H1 (cell line): Measurements from ENCODE around the gene GULP1. TPM values are rescaled to one million over a fixed set of nuclear protein-coding genes. Genes with fewer than 3 reads are reported as not detected.

ENCODE experiments used
- CTCF ChIA-PET: fragments of 300-600 bp; sonication (Branson Sonifier 250); formaldehyde crosslinking; loops from one replicate; lab custom pipeline; 2021; ENCODE audit not compliant: partially characterized antibody; lab: Charles Lee
- POLR2A ChIA-PET: fragments of 300-600 bp; sonication (Branson Sonifier 250); formaldehyde crosslinking; loops from one replicate; lab custom pipeline; 2021; ENCODE audit warnings: inconsistent platforms; ENCODE audit not compliant: partially characterized antibody; lab: Charles Lee
- DNase-seq, 2 experiments: peaks; one replicate each; pipeline versions ENCODE4 v3.0.0 to v3.0.0-alpha.2; 2010 to 2022; ENCODE audit warnings: low spot score in 2 of 2, low read depth in 1 of 2, mixed read lengths in 1 of 2
- FAIRE-seq: peaks from 2 replicates; lab custom pipeline; 2011; peaks lifted over from hg19 to GRCh38; lab: Jason Lieb, UNC
- H2AFZ ChIP-seq: 2 replicates; pipeline ENCODE4 v1.8.1; 2012; ENCODE audit warnings: low read length, inconsistent platforms
- H2AK5ac ChIP-seq: 2 replicates; pipeline ENCODE4 v1.6.1; 2013; ENCODE audit warnings: low read depth, low read length
- H2BK120ac ChIP-seq: replicated peaks from 2 replicates; pipeline ENCODE3; 2013; ENCODE audit warnings: low read depth, low read length, inconsistent platforms
- H2BK12ac ChIP-seq: 2 replicates; pipeline ENCODE4 v1.6.1; 2013; ENCODE audit warnings: low read depth, low read length
- H2BK15ac ChIP-seq: 2 replicates; pipeline ENCODE4 v1.6.1; 2013; ENCODE audit warnings: low read length
- H2BK20ac ChIP-seq: 2 replicates; pipeline ENCODE4 v1.6.1; 2013; ENCODE audit warnings: low read length
- H2BK5ac ChIP-seq: 2 replicates; pipeline ENCODE4 v1.6.1; 2013; ENCODE audit warnings: low read depth, low read length
- H3K14ac ChIP-seq: 2 replicates; pipeline ENCODE4 v1.6.1; 2013; ENCODE audit warnings: inconsistent platforms; ENCODE audit not compliant: insufficient read length
- H3K18ac ChIP-seq: 2 replicates; pipeline ENCODE4 v1.6.1; 2013; ENCODE audit warnings: low read length; ENCODE audit errors: extremely low read depth
- H3K23ac ChIP-seq: 2 replicates; pipeline ENCODE4 v1.6.1; 2013; ENCODE audit warnings: inconsistent platforms; ENCODE audit not compliant: insufficient read length
- H3K23me2 ChIP-seq: 2 replicates; pipeline ENCODE4 v1.6.1; 2013; ENCODE audit warnings: low read depth, low read length
- H3K27ac ChIP-seq: 2 replicates; pipeline ENCODE4 v1.6.1; 2011; ENCODE audit warnings: low read depth, low read length, inconsistent platforms
- H3K27me3 ChIP-seq, 4 experiments: replicated peaks in 1 of 4; 1 replicate in 1 of 4; 2 replicates in 3 of 4; pipeline versions ENCODE4 v1.6.1 to v1.8.1; 2011 to 2013; ENCODE audit warnings: low read length in 3 of 4, mild to moderate bottlenecking in 3 of 4, inconsistent platforms in 2 of 4, mixed read lengths in 2 of 4, moderate library complexity in 1 of 4; ENCODE audit not compliant: control insufficient read depth in 3 of 4, insufficient read depth in 3 of 4; ENCODE audit errors: extremely low read depth in 1 of 4
- H3K36me3 ChIP-seq, 4 experiments: 2 replicates each; pipeline versions ENCODE4 v1.6.1 to v1.8.1; 2011 to 2013; ENCODE audit warnings: mild to moderate bottlenecking in 4 of 4, low read length in 3 of 4, moderate library complexity in 2 of 4, control low read depth in 1 of 4, inconsistent platforms in 1 of 4; ENCODE audit not compliant: insufficient read depth in 4 of 4, control insufficient read depth in 2 of 4
- H3K4ac ChIP-seq: replicated peaks from 2 replicates; pipeline ENCODE3; 2013; ENCODE audit warnings: low read length, low read depth, mixed read lengths, inconsistent platforms; ENCODE audit not compliant: insufficient read length
- H3K4me1 ChIP-seq, 4 experiments: replicated peaks in 1 of 4; 1 replicate in 1 of 4; 2 replicates in 3 of 4; pipeline versions ENCODE4 v1.6.1 to v1.8.1; 2011 to 2013; ENCODE audit warnings: low read length in 3 of 4, inconsistent platforms in 2 of 4, mixed read lengths in 1 of 4; ENCODE audit not compliant: insufficient read depth in 4 of 4, control insufficient read depth in 3 of 4
- H3K4me2 ChIP-seq, 2 experiments: 2 replicates each; pipeline versions ENCODE4 v1.6.1 to v1.8.1; 2011 to 2013; ENCODE audit warnings: low read depth in 2 of 2, low read length in 2 of 2, control low read depth in 1 of 2, inconsistent platforms in 1 of 2, mild to moderate bottlenecking in 1 of 2; ENCODE audit not compliant: insufficient read depth in 1 of 2
- H3K4me3 ChIP-seq, 4 experiments: fragments of 200-600, 300-600 bp in 1 of 4; sonication (generic), shearing (Covaris generic), sonication (Bioruptor Twin) in 1 of 4; 2 replicates each; pipeline versions ENCODE4 v1.5.1 to v1.8.1; 2011 to 2016; ENCODE audit warnings: low read length in 4 of 4, low read depth in 3 of 4, control low read depth in 2 of 4, inconsistent platforms in 2 of 4, mild to moderate bottlenecking in 2 of 4, mixed read lengths in 1 of 4, moderate library complexity in 1 of 4; ENCODE audit not compliant: insufficient read depth in 2 of 4; ENCODE audit errors: extremely low read depth in 1 of 4
- H3K56ac ChIP-seq: replicated peaks from 2 replicates; pipeline ENCODE3; 2013; ENCODE audit warnings: low read depth, mild to moderate bottlenecking, mixed read lengths, low read length, inconsistent platforms; ENCODE audit not compliant: insufficient read length
- H3K79me1 ChIP-seq: 2 replicates; pipeline ENCODE4 v1.6.1; 2013; ENCODE audit warnings: low read depth, low read length, control low read depth
- H3K79me2 ChIP-seq, 2 experiments: 2 replicates each; pipeline versions ENCODE4 v1.6.1 to v1.8.1; 2012 to 2013; ENCODE audit warnings: low read length in 2 of 2, mild to moderate bottlenecking in 2 of 2, inconsistent platforms in 1 of 2; ENCODE audit not compliant: insufficient read depth in 2 of 2, control insufficient read depth in 1 of 2
- H3K9ac ChIP-seq, 4 experiments: replicated peaks in 1 of 4; 1 replicate in 1 of 4; 2 replicates in 3 of 4; pipeline versions ENCODE4 v1.6.1 to v1.8.1; 2011 to 2013; ENCODE audit warnings: low read depth in 3 of 4, low read length in 3 of 4, control low read depth in 2 of 4, mild to moderate bottlenecking in 2 of 4, moderate library complexity in 2 of 4, inconsistent platforms in 1 of 4; ENCODE audit errors: extremely low read depth in 1 of 4
- H3K9me3 ChIP-seq, 2 experiments: 2 replicates each; pipeline versions ENCODE4 v1.6.1 to v1.8.1; 2012 to 2013; ENCODE audit warnings: mild to moderate bottlenecking in 2 of 2, moderate library complexity in 2 of 2, control low read depth in 1 of 2, inconsistent platforms in 1 of 2, low read depth in 1 of 2, low read length in 1 of 2, mixed read lengths in 1 of 2; ENCODE audit not compliant: insufficient read depth in 2 of 2
- H4K20me1 ChIP-seq, 2 experiments: replicated peaks in 1 of 2; 2 replicates each; pipeline versions ENCODE3 to v1.8.1; 2011 to 2013; ENCODE audit warnings: inconsistent platforms in 2 of 2, low read length in 2 of 2, mild to moderate bottlenecking in 1 of 2; ENCODE audit not compliant: insufficient read depth in 2 of 2, control insufficient read depth in 1 of 2
- H4K5ac ChIP-seq: 2 replicates; pipeline ENCODE4 v1.6.1; 2013; ENCODE audit warnings: low read length, low read depth, mixed read lengths, inconsistent platforms; ENCODE audit not compliant: insufficient read length
- H4K8ac ChIP-seq: 2 replicates; pipeline ENCODE4 v1.8.0; 2013; ENCODE audit warnings: mild to moderate bottlenecking, moderate library complexity, low read length, inconsistent platforms; ENCODE audit not compliant: insufficient read depth; ENCODE audit errors: extremely low read depth
- H4K91ac ChIP-seq: replicated peaks from 2 replicates; pipeline ENCODE3; 2013; ENCODE audit warnings: low read length, mixed read lengths, inconsistent platforms; ENCODE audit not compliant: insufficient read length
- ASH2L ChIP-seq: fragments of 200-600, 300-600 bp; sonication (generic); IDR thresholded peaks from one replicate; pipeline ENCODE4 v1.7.1; 2017; ENCODE audit warnings: low read length
- RBBP5 ChIP-seq: IDR thresholded peaks from 2 replicates; pipeline ENCODE4 v1.7.1; 2012; ENCODE audit warnings: low read depth, mild to moderate bottlenecking, inconsistent platforms, low read length, moderate library complexity, borderline replicate concordance
- RXRA ChIP-seq: IDR thresholded peaks from 2 replicates; pipeline ENCODE4 v1.6.1; 2011; ENCODE audit warnings: low read depth, mild to moderate bottlenecking, low read length, moderate library complexity; ENCODE audit not compliant: insufficient read depth
- SIX5 ChIP-seq: IDR thresholded peaks from 2 replicates; pipeline ENCODE4 v1.6.1; 2011; ENCODE audit warnings: mild to moderate bottlenecking, low read depth, low read length
- SP2 ChIP-seq: IDR thresholded peaks from 2 replicates; pipeline ENCODE4 v1.6.1; 2012; ENCODE audit warnings: mild to moderate bottlenecking, low read length, inconsistent platforms
- TAF1 ChIP-seq: IDR thresholded peaks from 2 replicates; pipeline ENCODE4 v1.6.1; 2011; ENCODE audit warnings: mild to moderate bottlenecking, low read depth, low read length
- TAF7 ChIP-seq: optimal IDR thresholded peaks from 2 replicates; pipeline ENCODE3; 2011; ENCODE audit warnings: low read depth, mild to moderate bottlenecking, inconsistent platforms, low read length, moderate library complexity, borderline replicate concordance
- WGBS, 2 experiments: shearing (Covaris generic) in 1 of 2; methylation state at CpG; one replicate each; pipeline versions ENCODE4 v1.1.6 to v1.1.7; 2013 to 2015; ENCODE audit warnings: low lambda C conversion rate in 2 of 2, mixed read lengths in 2 of 2, inconsistent platforms in 1 of 2, low coverage in 1 of 2, missing lambda C conversion rate in 1 of 2; ENCODE audit not compliant: insufficient replicate concordance in 2 of 2, insufficient coverage in 1 of 2, insufficient read length in 1 of 2; ENCODE audit errors: extremely low coverage in 1 of 2, missing lambda C conversion rate in 1 of 2; 5-methylcytosine and 5-hydroxymethylcytosine counted together
- polyA plus RNA-seq, 7 experiments: library from polyadenylated mRNA; depleted of rRNA in 3 of 7; stranded (reverse) in 5 of 7; unstranded in 2 of 7; fragments of >200 nt in 5 of 7; fragments of 200-250 nt in 2 of 7; gene quantifications; 1 replicate in 5 of 7; 2 replicates in 1 of 7; 4 replicates in 1 of 7; pipeline versions ENCODE4 v1.2.1 to v1.2.3, GENCODE V29; 2011 to 2013; ENCODE audit warnings: missing spikeins in 2 of 7, mixed read lengths in 2 of 7
- total RNA-seq: library from RNA; stranded (reverse); fragmentation: NEBNext Ultra II Directional; extraction: Animal tissue kit (Norgen Biotek cat#: 25700); gene quantifications from 2 replicates; pipeline ENCODE4 v1.2.1, GENCODE V29; 2021

Gene GULP1
- total and polyA plus RNA-seq, 2 of the 8 experiments (the other 6 are each of a cell fraction or from before 2014, with no cell fraction given), result 69.7 to 139 TPM

DNA sequence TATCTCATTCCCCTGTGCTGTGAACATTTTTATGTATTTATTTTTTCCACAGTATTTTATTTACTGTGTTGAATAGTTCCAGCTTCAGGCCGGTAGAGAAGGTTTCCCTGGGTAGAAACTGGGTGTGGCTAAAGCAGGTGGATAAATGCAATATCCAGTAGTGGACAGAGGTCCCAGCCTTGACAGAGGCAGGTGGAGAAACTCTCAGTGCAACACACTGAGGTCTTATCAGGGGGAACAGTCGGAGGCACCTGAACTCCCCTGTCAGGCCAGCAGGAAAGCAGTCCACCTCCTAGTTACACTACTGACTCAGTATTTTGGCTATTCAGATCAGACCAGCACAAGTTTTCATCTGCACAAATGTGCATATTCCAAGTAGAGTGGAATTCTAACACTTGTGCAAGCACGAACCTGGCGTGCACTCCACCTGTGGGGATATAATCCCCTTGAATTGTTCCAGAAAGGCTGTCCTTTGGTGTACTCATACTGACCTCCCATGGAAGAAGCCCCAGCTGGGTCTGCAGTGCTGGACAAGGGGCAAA is 103.3 kb downstream of the GULP1 start:
- no peak overlapping the region for H2BK12ac ChIP-seq
- no peak overlapping the region for H3K18ac ChIP-seq
- no peak overlapping the region for H4K5ac ChIP-seq
- H3K14ac ChIP-seq, result no peak overlapping the region
- DNase-seq (no peak), FAIRE-seq (no peak)
- no peak overlapping the region for H2BK120ac ChIP-seq
- no peak overlapping the region for H3K9ac ChIP-seq
- H4K8ac ChIP-seq, result no peak overlapping the region; the same call in 1 of the 2 replicates
- H3K4ac ChIP-seq, result no peak overlapping the region
- H2BK20ac ChIP-seq, result no peak overlapping the region
- ChIA-PET POLR2A (interaction anchor here (1.3 to 1.8 kb wide), 4 partner anchors 11 to 102 kb away, joined by 3 to 8 read pairs (median 5); no protein-coding TSS in a partner anchor), CTCF (interaction anchor here (0.6 to 3.2 kb wide), 12 partner anchors 9 to 144 kb away, joined by 3 to 20 read pairs (median 4); no protein-coding TSS in a partner anchor)
- H3K27ac ChIP-seq, result no peak overlapping the region
- no peak overlapping the region for H2BK15ac ChIP-seq
- peaks cover 0 to 5% (median 1%) of the 10 kb centered on the region in 4 experiments; a peak in 2 of 8 replicates for H3K36me3 ChIP-seq
- H3K27me3 ChIP-seq, result no peaks in the 10 kb centered on the region
- peaks cover 7% of the 10 kb centered on the region; the same call in 1 of the 2 replicates for H3K79me1 ChIP-seq
- WGBS, 2 experiments, result 82% methylated on average over 4 of the region's 4 CpGs; no CpG with 5 or more reads in 1 of the 2 experiments
- no peak overlapping the region for H3K4me3 ChIP-seq
- no peak overlapping the region for H3K4me2 ChIP-seq
- peaks cover 5 to 9% of the 10 kb centered on the region in 2 experiments for H4K20me1 ChIP-seq
- no peak overlapping the region for H3K23ac ChIP-seq
- no peak overlapping the region for H2AK5ac ChIP-seq
- no peak overlapping the region for H2BK5ac ChIP-seq
- peaks cover 8 to 97% of the 10 kb centered on the region in 2 experiments for H3K79me2 ChIP-seq
- H2AFZ ChIP-seq, result no peak overlapping the region
- no peaks in the 10 kb centered on the region for H3K9me3 ChIP-seq
- H4K91ac ChIP-seq, result no peak overlapping the region
- H3K56ac ChIP-seq, result no peak overlapping the region
- peaks cover 0 to 8% (median under 1%) of the 10 kb centered on the region in 4 experiments; a peak in 3 of 7 replicates for H3K4me1 ChIP-seq
- H3K23me2 ChIP-seq, result no peaks in the 10 kb centered on the region
- TF ChIP-seq TAF1 (no peak), SP2 (no peak), SIX5 (no peak), ASH2L (no peak), RBBP5 (no peak), TAF7 (no peak), RXRA (no peak)
